HG03064 (cell line): ENCODE results near the gene PLAC9.

Source experiments
- ATAC-seq: cut with Tn5 transposase; IDR thresholded peaks from one replicate; pipeline ENCODE4 v1.9.1; 2021; ENCODE audit warnings: low read depth; ENCODE audit not compliant: unreplicated experiment

PLAC9 gene

GRCh38 chr10:80159166-80159873 lies 26.8 kb downstream of the PLAC9 start:
- no peak for ATAC-seq

GRCh38 chr10:80160361-80161320 lies 28.1 kb downstream of the PLAC9 start:
- ATAC-seq: no peak

DNA sequence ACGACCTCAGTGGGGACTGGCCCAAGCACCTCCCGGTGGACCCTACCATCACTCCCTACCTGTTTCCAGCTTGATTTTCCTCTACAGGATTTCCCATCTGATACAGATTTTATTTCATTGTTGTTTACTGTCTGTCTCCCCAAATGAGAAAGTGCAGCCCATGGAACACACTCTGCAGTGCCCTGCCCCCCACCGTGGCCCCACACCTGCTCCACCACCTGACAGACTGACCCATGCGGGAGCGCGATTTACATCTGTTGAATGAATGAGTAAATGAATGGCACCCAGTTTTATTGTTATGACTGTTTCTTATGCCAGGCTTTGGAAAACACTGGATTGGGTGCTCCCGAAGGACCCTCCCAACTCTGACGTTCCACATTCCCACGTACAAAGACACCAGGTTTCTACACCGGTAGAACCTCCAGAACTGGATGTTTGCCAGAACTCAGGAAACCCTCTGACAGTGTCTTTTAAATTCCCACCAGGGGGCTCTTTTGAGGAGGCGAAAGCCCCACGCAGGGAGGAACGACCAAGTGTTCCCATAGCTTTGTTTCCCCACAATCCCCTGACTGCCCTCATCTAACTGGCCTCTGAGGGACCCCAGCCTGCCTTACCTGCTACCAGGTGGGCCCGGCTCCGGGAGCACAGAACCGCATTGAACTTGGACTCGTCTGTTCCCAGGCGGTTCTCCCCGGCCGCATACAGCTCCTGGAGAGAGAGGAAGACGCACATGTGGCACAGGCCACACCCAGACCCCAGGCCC lies 29.0 kb downstream of the PLAC9 start:
- no peak for ATAC-seq

DNA sequence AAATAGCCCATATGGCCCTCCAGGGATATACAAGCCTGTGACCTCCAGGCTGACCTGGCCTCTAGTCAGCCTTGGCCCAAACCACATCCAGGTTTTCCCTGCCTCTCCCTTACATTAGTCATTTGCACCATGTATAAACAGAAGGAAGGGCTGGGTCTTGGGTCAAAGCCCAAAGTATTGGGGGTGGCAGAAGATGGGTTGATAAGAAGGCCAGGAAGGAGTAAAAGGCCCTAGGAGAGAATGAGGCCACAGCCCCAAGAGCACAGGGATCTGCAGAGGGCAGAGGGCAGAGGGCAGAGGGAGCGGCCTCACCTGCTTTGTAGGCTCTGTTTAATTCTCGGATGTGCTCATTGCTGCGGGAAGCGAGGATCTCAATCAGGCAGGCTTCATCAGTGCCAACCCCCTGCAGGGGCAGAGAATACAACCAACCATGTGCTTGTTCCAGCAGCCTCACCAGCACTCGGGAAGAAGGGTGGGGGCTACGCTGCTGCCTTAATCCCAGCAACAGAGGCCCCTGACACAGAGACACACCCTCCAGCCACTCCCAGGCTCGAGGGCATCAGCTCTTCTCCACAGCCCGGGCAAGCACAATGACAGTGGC lies 31.3 kb downstream of the PLAC9 start:
- no peak for ATAC-seq

DNA sequence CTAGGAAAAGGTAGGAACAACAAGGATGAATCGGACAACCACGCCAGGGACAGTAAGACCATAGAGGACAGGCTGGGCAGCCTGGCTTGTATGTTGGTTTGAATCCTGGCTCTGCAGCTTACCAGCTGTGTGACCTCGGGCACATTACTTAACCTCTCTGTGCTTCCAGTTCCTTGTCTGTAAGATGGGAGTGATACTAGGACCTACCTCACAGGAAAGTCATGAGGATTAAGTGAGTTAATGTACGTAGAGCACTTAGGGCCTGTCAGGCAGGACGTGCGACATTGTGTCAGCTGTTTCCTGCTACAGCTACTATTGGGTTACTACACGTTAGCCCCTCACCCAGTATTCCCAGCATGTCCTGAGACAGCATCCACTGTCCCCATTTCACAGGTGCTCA lies 32.1 kb downstream of the PLAC9 start:
- no peak for ATAC-seq

DNA sequence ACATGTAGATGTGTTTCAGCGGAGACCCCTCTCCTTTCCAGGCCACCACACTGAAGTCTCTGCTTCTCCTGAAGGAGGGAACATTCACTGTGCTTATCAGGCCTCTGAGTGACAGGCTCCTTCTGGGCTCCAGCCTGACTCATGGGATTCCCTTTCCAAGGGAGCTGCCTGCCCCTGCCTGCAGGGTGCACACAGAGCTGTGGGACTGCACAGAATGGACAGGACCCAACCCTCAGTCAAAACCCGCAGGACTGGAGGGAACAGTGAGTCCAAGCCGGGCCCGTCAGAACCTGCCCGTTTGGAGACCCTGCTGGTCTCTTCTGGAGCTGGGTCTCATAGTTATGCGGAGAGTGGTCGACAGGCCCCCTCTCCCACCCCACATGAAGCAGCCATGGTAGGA lies 32.6 kb downstream of the PLAC9 start:
- ATAC-seq: no peak

DNA sequence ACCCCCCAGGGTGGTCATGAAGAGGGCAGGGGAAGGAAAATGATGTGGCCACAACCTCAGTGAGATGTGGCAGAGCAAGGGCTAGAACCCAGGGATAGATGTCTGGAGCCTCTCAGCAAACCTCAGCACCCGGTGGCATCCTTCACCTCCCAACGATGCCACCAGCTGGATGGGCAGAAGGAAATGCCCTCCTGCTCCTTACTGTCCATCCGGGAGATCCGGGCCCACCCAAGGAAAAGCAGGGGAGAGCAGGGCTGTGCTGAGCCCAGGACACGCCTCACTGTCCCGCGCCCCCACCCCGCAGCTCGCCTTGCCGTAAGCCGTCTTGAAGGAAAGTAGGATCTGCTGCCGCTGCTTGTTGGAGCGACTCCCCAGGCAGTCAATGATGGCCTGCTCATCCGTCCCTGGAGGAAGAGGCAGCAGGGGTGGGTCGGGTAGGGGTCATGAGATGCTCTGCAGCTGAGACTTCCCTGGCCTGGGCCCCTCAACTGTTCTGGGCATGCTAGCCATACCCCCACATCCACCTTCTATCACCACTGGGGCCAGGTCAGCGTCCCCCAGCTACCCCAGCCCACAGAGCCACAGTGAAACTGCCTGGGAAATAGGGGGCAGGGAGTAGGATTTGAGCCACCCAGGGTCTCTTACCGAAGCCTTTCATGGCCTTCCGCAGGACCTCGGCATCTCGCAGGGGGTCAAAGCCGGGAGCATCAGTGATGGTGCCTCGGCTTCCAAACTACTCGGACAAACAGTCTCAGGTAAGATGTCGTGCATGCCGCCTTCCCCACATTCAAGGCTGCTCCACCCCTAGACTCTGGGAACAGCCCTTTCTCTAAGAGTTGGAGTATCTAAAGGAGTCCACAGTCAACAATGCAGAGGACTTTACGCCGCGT lies 34.3 kb downstream of the PLAC9 start:
- ATAC-seq: no peak

GRCh38 chr10:80167471-80168161 lies 35.1 kb downstream of the PLAC9 start:
- no peak for ATAC-seq

GRCh38 chr10:80168162-80168511 lies 35.6 kb downstream of the PLAC9 start:
- no peak for ATAC-seq

DNA sequence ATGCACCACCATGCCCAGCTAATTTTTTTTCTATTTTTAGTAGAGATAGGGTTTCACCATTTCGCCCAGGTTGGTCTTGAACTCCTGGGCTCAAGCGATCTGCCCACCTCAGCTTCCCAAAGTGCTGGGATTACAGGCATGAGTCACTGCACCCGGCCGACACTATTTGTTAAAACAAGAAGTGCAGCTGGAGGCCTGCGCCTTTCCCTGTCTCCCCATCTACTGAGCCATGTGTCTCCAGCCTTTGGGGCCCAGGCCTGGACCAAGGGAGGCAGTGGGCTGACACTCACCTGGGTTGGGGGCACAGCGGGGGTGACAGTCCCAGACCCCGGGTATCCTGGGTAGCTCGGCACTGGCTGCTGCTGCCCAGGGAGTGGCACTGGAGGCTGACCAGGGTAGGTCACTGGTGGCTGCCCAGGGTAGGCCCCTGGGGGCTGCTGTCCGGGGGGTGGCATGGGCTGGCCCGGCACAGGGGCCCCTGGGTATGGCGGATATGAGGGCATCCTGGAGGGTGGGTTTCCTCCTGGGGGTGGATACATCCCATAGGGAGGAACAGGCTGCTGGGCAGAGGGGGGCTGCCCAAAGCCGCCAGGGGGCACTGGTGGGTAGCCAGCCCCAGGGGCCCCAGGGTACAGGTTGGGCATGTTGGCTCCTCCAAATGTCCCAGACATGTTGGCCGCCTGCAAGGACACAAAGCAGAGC lies 36.3 kb downstream of the PLAC9 start:
- ATAC-seq: no peak

DNA sequence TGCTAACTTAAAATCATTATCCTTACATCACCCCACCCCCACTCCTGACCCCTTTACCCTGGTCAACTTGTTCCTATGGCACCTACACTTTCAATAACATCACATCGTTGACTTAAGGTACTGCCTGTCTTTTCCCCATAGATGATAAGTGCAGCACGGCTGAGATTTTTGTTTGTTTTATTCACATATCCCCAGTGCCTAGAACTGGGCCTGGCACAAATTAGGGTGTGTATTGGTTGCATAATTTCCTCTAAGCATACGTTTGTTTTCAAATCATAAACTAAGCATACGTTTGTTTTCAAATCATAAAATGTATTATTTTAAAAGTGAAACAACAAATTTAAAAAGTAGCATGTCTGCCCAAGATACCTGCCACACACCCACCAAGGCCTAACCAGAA lies 37.5 kb downstream of the PLAC9 start:
- ATAC-seq: no peak

DNA sequence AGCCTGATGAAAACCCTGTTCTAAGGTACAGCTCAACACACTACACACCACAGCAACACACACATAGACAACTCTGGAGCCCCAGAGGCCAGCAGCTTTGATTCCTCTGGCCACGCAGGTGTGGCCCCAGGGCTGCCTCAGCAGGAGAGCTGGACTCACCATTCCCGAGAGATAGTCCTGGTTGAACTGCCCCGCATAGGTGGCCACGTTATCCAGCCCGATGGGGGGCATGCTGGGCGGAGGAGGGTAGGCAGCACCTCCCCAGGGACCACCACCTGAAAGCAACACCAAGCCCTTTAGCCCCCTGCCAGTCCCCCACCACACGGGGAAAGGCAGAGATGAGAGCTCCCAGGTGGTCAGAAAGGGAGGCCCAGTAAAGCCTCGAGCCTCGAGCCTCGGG lies 38.1 kb downstream of the PLAC9 start:
- ATAC-seq: no peak

DNA sequence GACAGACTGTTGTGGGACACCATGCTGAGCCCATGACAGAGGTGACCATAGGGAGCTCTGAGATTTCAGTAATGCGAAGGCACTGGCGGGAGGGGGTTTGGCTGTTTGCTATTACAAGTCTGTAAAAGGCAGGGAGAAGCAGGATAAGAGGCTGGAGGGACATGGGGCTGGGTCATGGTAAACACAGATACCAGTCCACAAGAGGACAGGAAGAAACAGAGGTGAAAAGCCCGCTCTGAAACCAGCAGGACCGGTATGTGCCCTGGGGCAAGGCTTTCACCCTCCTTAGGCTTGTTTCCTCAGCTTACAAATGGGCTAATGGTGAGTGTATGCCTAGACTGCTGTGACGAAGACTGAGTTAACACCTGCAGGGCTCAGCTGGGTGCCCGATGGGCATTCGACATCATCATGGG lies 38.7 kb downstream of the PLAC9 start:
- ATAC-seq: no peak

DNA sequence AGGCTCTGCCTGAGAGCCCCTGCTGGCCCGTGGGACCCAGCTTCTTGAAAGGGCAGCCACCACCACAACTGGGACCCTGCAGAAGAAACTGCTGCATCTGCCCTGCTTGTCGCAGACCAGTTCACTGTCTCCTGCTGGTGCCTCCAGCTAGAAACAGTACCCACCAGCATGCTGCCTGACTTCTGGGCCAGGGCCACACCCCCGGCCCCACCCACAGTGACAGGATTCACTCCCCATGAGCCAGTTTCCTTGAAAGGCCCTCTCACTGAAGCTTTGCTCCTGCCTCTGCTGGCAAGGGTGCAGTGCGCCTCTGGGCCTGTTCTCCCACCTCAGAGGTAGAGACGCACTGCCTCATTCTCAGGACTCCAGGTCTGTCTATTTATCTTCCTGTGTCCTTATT lies 40.4 kb downstream of the PLAC9 start:
- no peak for ATAC-seq

- ATAC-seq: no peak
Observed at GRCh38 chr10:80173466-80173865, 40.9 kb downstream of the PLAC9 start.

DNA sequence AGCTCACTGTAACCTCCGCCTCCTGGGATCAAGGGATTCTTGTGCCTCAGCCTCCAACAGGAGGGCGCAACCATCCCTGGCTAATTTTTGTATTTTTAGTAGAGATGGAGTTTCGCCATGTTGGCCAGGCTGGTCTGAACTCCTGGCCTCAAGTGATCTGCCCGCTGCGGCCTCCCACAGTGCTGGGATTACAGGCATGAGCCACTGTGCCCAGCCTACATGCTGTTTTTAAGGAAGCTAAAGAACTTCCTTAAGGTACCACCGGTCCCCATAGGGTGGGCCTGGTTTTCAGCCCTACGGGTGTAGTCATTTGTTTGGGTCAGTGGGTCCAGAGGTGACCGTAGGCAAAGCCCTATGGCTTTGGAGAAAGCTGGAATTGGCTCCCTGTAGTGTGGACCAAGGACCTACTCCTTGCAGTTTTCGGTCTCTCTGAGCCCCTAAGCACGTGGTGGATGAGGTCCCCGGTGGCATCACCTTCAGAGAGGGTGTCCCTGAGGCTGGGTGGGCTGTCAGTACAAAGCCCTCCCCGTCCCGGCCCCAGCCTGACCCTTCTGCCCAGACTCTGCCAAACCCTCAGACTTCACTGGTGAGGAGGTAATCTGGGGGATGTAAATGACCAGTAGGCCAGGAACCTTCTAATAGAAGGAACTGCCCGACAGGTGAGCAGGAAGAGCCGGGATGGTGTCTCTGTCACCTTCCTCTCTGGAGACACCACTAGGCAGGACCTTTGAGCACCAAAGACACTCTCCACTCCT lies 42.3 kb downstream of the PLAC9 start:
- ATAC-seq: no peak

GRCh38 chr10:80176526-80176925 lies 44.0 kb downstream of the PLAC9 start:
- no peak for ATAC-seq
